ENCODE results near the gene PIM2. TPM values are rescaled to one million over a fixed set of nuclear protein-coding genes. Genes with fewer than 3 reads are reported as not detected.

Gene PIM2
- polyA plus RNA-seq, 2 of the 4 experiments (the other 2 are of a cell fraction) = 8.2 to 8.8 TPM

DNA sequence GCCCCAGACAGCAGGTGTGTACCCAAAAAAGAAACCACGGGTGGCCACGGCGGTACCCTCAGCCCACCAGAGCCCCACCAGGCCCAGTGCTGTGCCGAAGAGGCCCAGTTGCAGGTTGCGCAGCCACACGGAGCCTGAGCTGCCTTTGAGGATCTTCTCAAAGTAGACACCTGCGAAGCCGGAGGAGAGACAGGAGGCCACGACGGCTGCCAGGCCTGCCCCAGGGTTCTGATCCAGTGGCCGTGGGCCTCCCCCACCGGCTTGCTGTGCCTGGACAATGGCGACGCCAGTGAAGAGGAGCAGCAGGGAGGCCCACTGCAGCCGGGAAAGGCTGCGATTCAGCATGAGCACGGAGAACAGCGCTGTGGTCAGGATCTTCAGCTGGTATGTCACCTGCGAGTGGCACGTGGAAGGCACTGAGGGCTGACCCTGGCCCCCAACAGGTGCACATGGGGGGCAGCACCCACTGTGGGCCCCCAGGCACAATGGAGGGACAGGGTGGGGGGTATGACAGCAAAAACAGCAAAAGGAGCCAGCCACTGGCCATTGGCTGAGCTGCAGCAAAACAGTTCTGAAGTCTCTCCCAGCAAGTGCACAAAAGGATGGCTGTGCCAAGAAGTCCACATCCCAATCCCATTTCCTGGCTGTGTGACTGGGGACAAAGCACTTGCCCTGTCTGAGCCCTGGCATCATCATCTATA, 13.6 kb downstream of the PIM2 start:
- TF ChIP-seq ZFP36 (IDR thresholded peaks at IDR 0.05; ENCODE audit: borderline replicate concordance, partially characterized antibody) = no peak
- TF ChIP-seq, protein P1, sequence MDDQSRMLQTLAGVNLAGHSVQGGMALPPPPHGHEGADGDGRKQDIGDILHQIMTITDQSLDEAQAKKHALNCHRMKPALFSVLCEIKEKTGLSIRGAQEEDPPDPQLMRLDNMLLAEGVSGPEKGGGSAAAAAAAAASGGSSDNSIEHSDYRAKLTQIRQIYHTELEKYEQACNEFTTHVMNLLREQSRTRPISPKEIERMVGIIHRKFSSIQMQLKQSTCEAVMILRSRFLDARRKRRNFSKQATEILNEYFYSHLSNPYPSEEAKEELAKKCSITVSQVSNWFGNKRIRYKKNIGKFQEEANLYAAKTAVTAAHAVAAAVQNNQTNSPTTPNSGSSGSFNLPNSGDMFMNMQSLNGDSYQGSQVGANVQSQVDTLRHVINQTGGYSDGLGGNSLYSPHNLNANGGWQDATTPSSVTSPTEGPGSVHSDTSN (IDR thresholded peaks at IDR 0.05) = no peak
- TF ChIP-seq CBX8 (IDR thresholded peaks at IDR 0.05) = no peak
- TF ChIP-seq MAZ (IDR thresholded peaks at IDR 0.05; ENCODE audit: borderline replicate concordance, low read depth, low read length) = no peak
- TF ChIP-seq CEBPB (IDR thresholded peaks at IDR 0.05) = no peak
- TF ChIP-seq MAFK (IDR thresholded peaks at IDR 0.05; ENCODE audit: partially characterized antibody) = no peak
- TF ChIP-seq KDM1A (IDR thresholded peaks at IDR 0.05; ENCODE audit: low read depth) = no peak
- no peak for TF ChIP-seq TP53 (CRISPR knock-in tag; IDR thresholded peaks at IDR 0.05)
- no peak for TF ChIP-seq SREBF2 (IDR thresholded peaks at IDR 0.05)
- no peak for TF ChIP-seq BHLHE40 (IDR thresholded peaks at IDR 0.05; ENCODE audit: low read depth, low read length)
- no peak for TF ChIP-seq KDM5A (IDR thresholded peaks at IDR 0.05)
- TF ChIP-seq HEYL (CRISPR knock-in tag; IDR thresholded peaks at IDR 0.05) = no peak
- TF ChIP-seq CHD4 (IDR thresholded peaks at IDR 0.05; ENCODE audit: borderline replicate concordance) = no peak
- no peak for TF ChIP-seq ESRRA (IDR thresholded peaks at IDR 0.05; ENCODE audit: borderline replicate concordance, low read length)
- TF ChIP-seq, protein P2, sequence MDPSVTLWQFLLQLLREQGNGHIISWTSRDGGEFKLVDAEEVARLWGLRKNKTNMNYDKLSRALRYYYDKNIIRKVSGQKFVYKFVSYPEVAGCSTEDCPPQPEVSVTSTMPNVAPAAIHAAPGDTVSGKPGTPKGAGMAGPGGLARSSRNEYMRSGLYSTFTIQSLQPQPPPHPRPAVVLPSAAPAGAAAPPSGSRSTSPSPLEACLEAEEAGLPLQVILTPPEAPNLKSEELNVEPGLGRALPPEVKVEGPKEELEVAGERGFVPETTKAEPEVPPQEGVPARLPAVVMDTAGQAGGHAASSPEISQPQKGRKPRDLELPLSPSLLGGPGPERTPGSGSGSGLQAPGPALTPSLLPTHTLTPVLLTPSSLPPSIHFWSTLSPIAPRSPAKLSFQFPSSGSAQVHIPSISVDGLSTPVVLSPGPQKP (IDR thresholded peaks at IDR 0.05; ENCODE audit: low read depth, low read length) = no peak
- no peak for TF ChIP-seq SMC3 (IDR thresholded peaks at IDR 0.05)
- no peak for TF ChIP-seq HOXB13 (CRISPR knock-in tag; IDR thresholded peaks at IDR 0.05; ENCODE audit: low read depth)
- TF ChIP-seq, protein P3, sequence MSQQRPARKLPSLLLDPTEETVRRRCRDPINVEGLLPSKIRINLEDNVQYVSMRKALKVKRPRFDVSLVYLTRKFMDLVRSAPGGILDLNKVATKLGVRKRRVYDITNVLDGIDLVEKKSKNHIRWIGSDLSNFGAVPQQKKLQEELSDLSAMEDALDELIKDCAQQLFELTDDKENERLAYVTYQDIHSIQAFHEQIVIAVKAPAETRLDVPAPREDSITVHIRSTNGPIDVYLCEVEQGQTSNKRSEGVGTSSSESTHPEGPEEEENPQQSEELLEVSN (IDR thresholded peaks at IDR 0.05; ENCODE audit: borderline replicate concordance, low read depth) = no peak
- no peak for TF ChIP-seq RARB (CRISPR knock-in tag; IDR thresholded peaks at IDR 0.05)
- TF ChIP-seq, protein P4, sequence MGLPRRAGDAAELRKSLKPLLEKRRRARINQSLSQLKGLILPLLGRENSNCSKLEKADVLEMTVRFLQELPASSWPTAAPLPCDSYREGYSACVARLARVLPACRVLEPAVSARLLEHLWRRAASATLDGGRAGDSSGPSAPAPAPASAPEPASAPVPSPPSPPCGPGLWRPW (IDR thresholded peaks at IDR 0.05) = no peak
- Histone ChIP-seq H3K4me1 (peaks cover 3% of the 10 kb centered on the region; the same call in 2 of the 3 replicates), H3K27ac (no peak overlapping the region), H3K4me2 (no peak overlapping the region), H3K4me3 (no peak overlapping the region), H3K9me3 (no peaks in the 10 kb centered on the region)
- no peak for ATAC-seq
- POLR2A ChIA-PET = no interaction called here
- FAIRE-seq = no peak
- 91% methylated on average over 15 of the region's 20 CpGs for WGBS (ENCODE audit: missing lambda C conversion rate)
- no peak for DNase-seq (ENCODE audit: low read depth in 1 of 2, low spot score in 1 of 2)
- CTCF ChIA-PET = interaction anchor here (1.4 to 1.9 kb wide), 2 partner anchors 9 to 14 kb away, joined by 3 to 7 read pairs; no protein-coding TSS in a partner anchor

DNA sequence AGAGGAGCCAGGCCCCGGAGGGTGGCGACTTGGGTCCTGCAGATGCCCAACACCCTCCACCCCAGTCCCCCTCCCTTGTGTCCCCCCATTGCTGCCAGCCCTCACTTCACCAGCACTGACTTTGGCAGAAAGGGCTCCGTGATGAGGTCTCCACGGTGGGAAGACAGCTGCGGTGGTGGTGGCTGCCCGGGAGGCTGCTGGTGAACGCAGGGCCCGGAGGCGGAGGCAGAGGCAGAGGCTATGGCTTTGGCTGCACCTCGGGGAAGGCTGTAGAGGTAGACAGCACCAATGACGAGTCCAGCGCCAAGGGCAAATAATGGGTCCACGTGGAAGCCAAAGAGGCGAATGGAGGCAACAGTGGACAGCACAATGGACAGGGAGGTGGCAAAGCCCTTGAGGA, 14.2 kb downstream of the PIM2 start:
- 91% methylated on average over 14 of the region's 14 CpGs for WGBS (ENCODE audit: missing lambda C conversion rate)
- ChIA-PET POLR2A (interaction anchor here (1.6 kb wide), 1 partner anchor 13 kb away, joined by 7 read pairs; no protein-coding TSS in a partner anchor), CTCF (interaction anchor here (0.6 to 2.0 kb wide), 2 partner anchors 13 to 41 kb away, joined by 3 to 10 read pairs; no protein-coding TSS in a partner anchor)
- peaks cover under 1% of the 10 kb centered on the region; the same call in 2 of the 3 replicates for H3K4me1 ChIP-seq
- H3K4me3 ChIP-seq = no peak overlapping the region
- no peak for DNase-seq (ENCODE audit: low read depth in 1 of 2, low spot score in 1 of 2)
- no peak overlapping the region for H3K4me2 ChIP-seq
- no peak for TF ChIP-seq NPAS2 (CRISPR knock-in tag; IDR thresholded peaks at IDR 0.05; ENCODE audit: borderline replicate concordance)
- no peak for TF ChIP-seq MAZ (IDR thresholded peaks at IDR 0.05; ENCODE audit: borderline replicate concordance, low read depth, low read length)
- TF ChIP-seq, protein P2 (IDR thresholded peaks at IDR 0.05; ENCODE audit: low read depth, low read length) = no peak
- TF ChIP-seq, protein P3 (IDR thresholded peaks at IDR 0.05; ENCODE audit: borderline replicate concordance, low read depth) = no peak
- TF ChIP-seq POLR2A (IDR thresholded peaks at IDR 0.05; ENCODE audit: low read length) = no peak
- TF ChIP-seq EP300 (IDR thresholded peaks at IDR 0.05) = no peak
- TF ChIP-seq HEYL (CRISPR knock-in tag; IDR thresholded peaks at IDR 0.05) = no peak
- no peak for TF ChIP-seq CEBPB (IDR thresholded peaks at IDR 0.05)
- no peak for TF ChIP-seq MAFK (IDR thresholded peaks at IDR 0.05; ENCODE audit: partially characterized antibody)
- TF ChIP-seq EHMT2 (IDR thresholded peaks at IDR 0.05; ENCODE audit: low read depth) = no peak
- TF ChIP-seq FOSB (CRISPR knock-in tag; IDR thresholded peaks at IDR 0.05) = no peak
- no peak for TF ChIP-seq SREBF2 (IDR thresholded peaks at IDR 0.05)
- no peak for TF ChIP-seq RNF2 (IDR thresholded peaks at IDR 0.05; ENCODE audit: borderline replicate concordance, low read depth)
- TF ChIP-seq ZNF302 (CRISPR knock-in tag; IDR thresholded peaks at IDR 0.05) = no peak
- no peak for TF ChIP-seq KDM1A (IDR thresholded peaks at IDR 0.05; ENCODE audit: low read depth)
- TF ChIP-seq HOXB5 (CRISPR knock-in tag; IDR thresholded peaks at IDR 0.05) = no peak
- TF ChIP-seq GATA3 (IDR thresholded peaks at IDR 0.05; ENCODE audit: borderline replicate concordance) = no peak
- TF ChIP-seq, protein P4 (IDR thresholded peaks at IDR 0.05) = no peak
- no peaks in the 10 kb centered on the region for H3K9me3 ChIP-seq
- H3K27ac ChIP-seq = no peak overlapping the region
- no peak for FAIRE-seq
- ATAC-seq = peak; percentile 38 to 44; a peak in 4 of 6 replicates

All from A549 (cell line).